Mesothelial cell of epicardium (in vitro differentiated cells): ENCODE results near the gene CACNA1B. TPM values are rescaled to one million over a fixed set of nuclear protein-coding genes. Genes with fewer than 3 reads are reported as not detected.

Source experiments
- DNase-seq, 2 experiments: peaks; one replicate each; pipeline ENCODE4 v3.0.0; 2021; ENCODE audit warnings: low spot score in 2 of 2; ENCODE audit not compliant: unreplicated experiment in 2 of 2
- H3K27ac Mint-ChIP-seq: 2 replicates; pipeline ENCODE4 v1.8.0; 2021; ENCODE audit warnings: mixed read lengths
- H3K27me3 Mint-ChIP-seq: 2 replicates; pipeline ENCODE4 v1.8.0; 2021; ENCODE audit warnings: low read depth, mixed read lengths
- H3K36me3 Mint-ChIP-seq: 2 replicates; pipeline ENCODE4 v1.8.0; 2021; ENCODE audit warnings: mixed read lengths
- H3K4me1 Mint-ChIP-seq: 2 replicates; pipeline ENCODE4 v1.8.0; 2021; ENCODE audit warnings: mixed read lengths
- H3K4me3 Mint-ChIP-seq: 2 replicates; pipeline ENCODE4 v1.8.0; 2021; ENCODE audit warnings: mild to moderate bottlenecking, moderate library complexity, mixed read lengths
- H3K9me3 Mint-ChIP-seq: 2 replicates; pipeline ENCODE4 v1.8.0; 2021; ENCODE audit warnings: mixed read lengths
- total RNA-seq: library from RNA; stranded (reverse); gene quantifications from 3 replicates; pipeline ENCODE4 v1.2.1, GENCODE V29; 2021
- TF ChIP-seq, protein P1 (sequence below): fragments of 200-600 bp; sonication (generic); IDR thresholded peaks from one replicate; pipeline ENCODE4 v1.5.0; 2021; ENCODE audit warnings: antibody characterized with exemption; ENCODE audit not compliant: unreplicated experiment

Gene CACNA1B
- total RNA-seq, 1 donor from 2014 or later: 0.87 TPM

DNA sequence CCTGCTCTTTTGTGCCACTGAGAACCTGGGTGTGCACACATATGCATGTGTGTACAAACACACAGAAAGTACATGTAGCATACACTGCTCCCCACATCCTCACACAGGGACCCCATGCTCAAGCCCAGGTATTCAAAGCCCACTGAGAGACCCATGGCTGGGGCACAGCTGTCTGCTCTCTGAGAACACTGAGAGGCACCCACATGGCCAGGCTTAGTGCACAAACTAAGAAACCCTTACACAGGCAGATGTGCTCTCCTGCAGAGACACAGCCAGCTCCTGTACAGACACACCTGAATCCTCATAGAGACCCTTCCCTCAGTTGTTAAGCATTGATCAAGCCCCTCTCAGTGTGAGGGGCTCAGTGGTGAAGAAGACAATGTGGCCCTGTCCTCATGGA lies 92.5 kb downstream of the CACNA1B start:
- no peaks in the 10 kb centered on the region for H3K36me3 Mint-ChIP-seq
- TF ChIP-seq, protein P1, sequence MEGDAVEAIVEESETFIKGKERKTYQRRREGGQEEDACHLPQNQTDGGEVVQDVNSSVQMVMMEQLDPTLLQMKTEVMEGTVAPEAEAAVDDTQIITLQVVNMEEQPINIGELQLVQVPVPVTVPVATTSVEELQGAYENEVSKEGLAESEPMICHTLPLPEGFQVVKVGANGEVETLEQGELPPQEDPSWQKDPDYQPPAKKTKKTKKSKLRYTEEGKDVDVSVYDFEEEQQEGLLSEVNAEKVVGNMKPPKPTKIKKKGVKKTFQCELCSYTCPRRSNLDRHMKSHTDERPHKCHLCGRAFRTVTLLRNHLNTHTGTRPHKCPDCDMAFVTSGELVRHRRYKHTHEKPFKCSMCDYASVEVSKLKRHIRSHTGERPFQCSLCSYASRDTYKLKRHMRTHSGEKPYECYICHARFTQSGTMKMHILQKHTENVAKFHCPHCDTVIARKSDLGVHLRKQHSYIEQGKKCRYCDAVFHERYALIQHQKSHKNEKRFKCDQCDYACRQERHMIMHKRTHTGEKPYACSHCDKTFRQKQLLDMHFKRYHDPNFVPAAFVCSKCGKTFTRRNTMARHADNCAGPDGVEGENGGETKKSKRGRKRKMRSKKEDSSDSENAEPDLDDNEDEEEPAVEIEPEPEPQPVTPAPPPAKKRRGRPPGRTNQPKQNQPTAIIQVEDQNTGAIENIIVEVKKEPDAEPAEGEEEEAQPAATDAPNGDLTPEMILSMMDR: no peak
- no peaks in the 10 kb centered on the region for H3K27me3 Mint-ChIP-seq
- H3K4me1 Mint-ChIP-seq: peaks cover 4% of the 10 kb centered on the region
- H3K4me3 Mint-ChIP-seq: no peak overlapping the region
- no peak overlapping the region for H3K27ac Mint-ChIP-seq
- DNase-seq: no peak
- no peaks in the 10 kb centered on the region for H3K9me3 Mint-ChIP-seq

DNA sequence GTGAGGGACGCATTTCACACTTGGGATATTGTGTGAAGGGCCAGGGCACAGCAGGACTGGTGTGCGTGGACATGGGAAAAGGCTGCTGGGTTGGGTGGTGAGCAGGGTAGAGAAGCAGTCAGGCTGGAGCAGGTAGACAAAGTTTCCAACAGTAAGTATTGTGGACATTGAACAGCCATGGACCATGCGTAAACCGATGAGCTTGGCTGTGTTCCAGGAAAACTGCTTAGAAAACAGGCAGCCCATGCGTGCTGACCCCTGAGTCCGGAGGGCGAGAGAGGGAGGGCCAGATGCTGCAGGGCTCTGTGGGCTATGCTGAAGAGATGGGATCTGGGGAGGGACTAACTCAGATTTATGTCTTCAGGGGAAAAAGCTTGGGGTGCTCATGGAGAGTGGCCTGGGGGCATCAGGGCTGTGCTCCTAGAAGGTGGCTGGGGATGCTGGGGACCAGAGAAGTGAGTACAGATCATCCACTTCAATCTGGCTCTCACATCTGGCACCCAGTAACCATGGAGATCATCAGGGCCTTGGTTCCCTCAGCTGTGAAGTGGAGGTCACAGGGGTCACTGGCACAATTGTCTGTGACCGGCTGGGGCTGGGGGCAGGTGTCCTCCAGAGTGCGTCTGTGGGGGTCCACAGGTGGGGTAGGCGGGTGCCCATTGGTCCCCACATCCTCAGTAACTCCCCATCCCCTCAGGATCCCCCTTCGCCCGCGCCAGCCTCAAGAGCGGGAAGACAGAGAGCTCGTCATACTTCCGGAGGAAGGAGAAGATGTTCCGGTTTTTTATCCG lies 93.3 kb downstream of the CACNA1B start:
- TF ChIP-seq, protein P1: no peak
- H3K36me3 Mint-ChIP-seq: no peaks in the 10 kb centered on the region
- H3K4me1 Mint-ChIP-seq: peaks cover 4% of the 10 kb centered on the region
- H3K27ac Mint-ChIP-seq: no peak overlapping the region
- H3K4me3 Mint-ChIP-seq: no peak overlapping the region
- no peaks in the 10 kb centered on the region for H3K9me3 Mint-ChIP-seq
- DNase-seq: peak in 1 of 2 experiments; percentile 16
- no peaks in the 10 kb centered on the region for H3K27me3 Mint-ChIP-seq

DNA sequence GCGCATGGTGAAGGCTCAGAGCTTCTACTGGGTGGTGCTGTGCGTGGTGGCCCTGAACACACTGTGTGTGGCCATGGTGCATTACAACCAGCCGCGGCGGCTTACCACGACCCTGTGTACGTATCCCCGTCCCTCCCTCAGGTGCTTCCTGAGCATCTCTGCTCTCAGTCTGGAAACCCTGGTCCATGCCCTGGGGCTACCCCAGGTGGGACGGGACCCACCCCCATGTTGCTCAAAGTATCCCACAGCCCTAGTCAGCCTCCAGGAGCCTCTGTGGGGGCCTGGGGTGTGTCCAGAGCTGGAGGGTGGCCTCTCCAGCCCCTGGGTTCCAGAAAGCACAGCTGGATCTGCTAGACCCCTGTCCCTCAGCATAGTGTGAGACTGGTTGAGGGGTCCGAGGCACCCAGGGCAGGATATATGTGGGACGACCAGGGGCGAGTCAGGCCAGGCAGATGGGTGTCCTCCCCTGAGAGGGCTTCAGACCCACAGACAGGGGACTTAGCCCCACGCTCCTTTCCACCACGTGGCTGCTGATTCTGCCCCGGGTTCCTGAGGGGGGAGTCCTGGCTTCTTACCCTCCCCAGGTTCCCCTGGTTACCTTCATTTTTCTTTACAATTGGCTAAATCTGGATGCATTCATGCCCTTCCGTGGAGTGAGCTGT lies 94.0 kb downstream of the CACNA1B start:
- Mint-ChIP-seq H3K36me3 (no peaks in the 10 kb centered on the region), H3K4me1 (peaks cover 4% of the 10 kb centered on the region), H3K27me3 (no peaks in the 10 kb centered on the region), H3K9me3 (no peaks in the 10 kb centered on the region), H3K27ac (no peak overlapping the region), H3K4me3 (no peak overlapping the region)
- peak; percentile 8 to 34 for DNase-seq
- TF ChIP-seq, protein P1: no peak

DNA sequence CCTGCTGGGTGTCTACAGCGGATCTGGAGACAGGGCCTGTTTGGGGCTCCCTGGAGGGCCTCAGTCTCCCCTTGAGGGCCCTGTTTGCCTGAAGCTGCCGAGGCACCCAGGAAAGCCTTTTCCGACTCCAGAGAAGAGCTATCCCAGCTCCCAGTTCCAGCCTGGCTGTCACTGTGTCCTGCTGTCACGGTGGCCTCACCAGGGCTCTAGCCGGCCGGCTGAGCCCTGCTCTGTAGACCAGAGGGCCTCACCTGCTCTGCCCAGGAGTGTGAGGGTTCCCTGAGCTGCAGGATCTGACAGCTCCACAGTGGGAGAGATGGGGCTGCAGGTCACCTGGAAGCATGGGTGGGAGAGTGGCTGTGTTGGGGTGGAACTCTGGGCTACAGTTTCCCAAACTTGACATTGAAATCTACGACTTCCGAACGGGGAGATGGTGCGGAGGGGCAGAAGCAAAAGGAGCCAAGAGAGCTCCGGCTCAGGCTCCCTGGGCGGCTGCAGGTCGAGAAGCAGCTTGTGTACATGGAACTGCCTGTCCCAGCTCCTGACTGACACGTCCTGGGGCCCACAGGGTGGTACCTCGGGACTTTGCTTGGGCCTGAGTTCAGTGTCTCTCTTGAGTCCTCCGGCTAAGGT lies 94.9 kb downstream of the CACNA1B start:
- TF ChIP-seq, protein P1: no peak

DNA sequence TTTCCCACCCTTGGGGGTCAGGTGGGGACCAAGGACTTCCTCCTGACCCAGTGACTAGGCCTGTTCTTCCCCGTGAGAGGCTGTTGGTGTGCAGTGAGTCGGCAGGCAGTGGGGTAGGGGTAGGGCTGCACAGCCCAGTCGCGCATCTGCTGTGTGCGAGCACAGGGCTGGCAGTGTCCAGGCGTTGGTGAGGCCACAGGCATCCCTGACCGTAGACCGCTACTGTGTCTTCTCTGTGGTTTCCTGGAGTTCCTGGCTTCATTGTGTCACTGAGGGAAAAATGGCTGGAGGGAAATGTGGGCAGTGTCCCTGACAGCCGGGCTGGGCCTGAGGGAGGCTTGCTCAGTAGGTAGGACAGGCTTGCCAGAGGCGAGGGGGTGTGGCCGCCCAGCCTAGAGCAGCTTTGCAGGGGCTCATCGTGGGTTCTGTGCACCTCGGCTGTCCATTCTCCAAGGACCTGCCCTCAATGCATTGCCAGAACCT lies 95.4 kb downstream of the CACNA1B start:
- Mint-ChIP-seq H3K9me3 (no peaks in the 10 kb centered on the region), H3K36me3 (no peaks in the 10 kb centered on the region), H3K27me3 (no peaks in the 10 kb centered on the region), H3K4me1 (no peaks in the 10 kb centered on the region), H3K4me3 (no peak overlapping the region), H3K27ac (no peak overlapping the region)
- peak; percentile 8 to 36 for DNase-seq
- TF ChIP-seq, protein P1: no peak

More for the DNA sequence above, 94.9 kb downstream of the CACNA1B start:
- peaks cover 3% of the 10 kb centered on the region for H3K4me1 Mint-ChIP-seq
- H3K9me3 Mint-ChIP-seq: no peaks in the 10 kb centered on the region
- DNase-seq: peak; percentile 12 to 34
- no peaks in the 10 kb centered on the region for H3K36me3 Mint-ChIP-seq
- H3K27me3 Mint-ChIP-seq: no peaks in the 10 kb centered on the region
- no peak overlapping the region for H3K4me3 Mint-ChIP-seq
- H3K27ac Mint-ChIP-seq: no peak overlapping the region
